GM23248 (cell line): ENCODE results near the gene SDHAF1.

ENCODE experiments used
- EZH2 ChIP-seq: fragments of 200-600 bp; sonication (generic); IDR thresholded peaks from 2 replicates; pipeline ENCODE4 v1.6.1; 2018; ENCODE audit warnings: antibody characterized with exemption, mild to moderate bottlenecking; ENCODE audit not compliant: insufficient read depth, poor library complexity, severe bottlenecking
- EZH2phosphoT487 ChIP-seq: fragments of 200-600 bp; sonication (generic); IDR thresholded peaks from 2 replicates; pipeline ENCODE4 v1.6.1; 2018; ENCODE audit warnings: antibody characterized with exemption, moderate library complexity, mild to moderate bottlenecking, low read depth; ENCODE audit not compliant: insufficient read depth

GRCh38 chr19:36027696-36028095 lies 32.7 kb downstream of the SDHAF1 start:
- TF ChIP-seq EZH2: no peak
- no peak for TF ChIP-seq EZH2phosphoT487
